GM12878 (cell line): ENCODE measurements around the gene HBP1. TPM values are rescaled to one million over a fixed set of nuclear protein-coding genes. Genes with fewer than 3 reads are reported as not detected.
A peak's percentile ranks its signal among the peaks of the same experiment; 100 is the strongest.

Experiments
- ATAC-seq: fragments of 200-7000 bp; cut with Tn5 transposase; 3 replicates; pipeline ENCODE4 v1.9.1; 2020; ENCODE audit warnings: mild to moderate bottlenecking, moderate library complexity
- BruUV-seq: library from RNA; stranded (reverse); fragments of 400-500 nt; replicated peaks from 2 replicates; lab custom pipeline; 2021; lab: Mats Ljungman, UMichigan
- CTCF ChIA-PET: fragments of 300-600 bp; sonication (Branson Sonifier 250); formaldehyde crosslinking; extraction: SDS; loops from one replicate; lab custom pipeline; 2021; ENCODE audit warnings: inconsistent platforms; lab: Yijun Ruan, JAX
- POLR2A ChIA-PET: fragments of 350-600 bp; formaldehyde crosslinking; extraction: SDS; loops from one replicate; lab custom pipeline; 2021; ENCODE audit warnings: inconsistent platforms; lab: Charles Lee
- RAD21 ChIA-PET: fragments of 300-600 bp; sonication (Branson Sonifier 250); formaldehyde crosslinking; loops from one replicate; lab custom pipeline; 2023; ENCODE audit warnings: antibody characterized with exemption; ENCODE audit not compliant: unreplicated experiment; lab: Charles Lee
- SMC1A ChIA-PET: fragments of 300-600 bp; sonication (Branson Sonifier 250); formaldehyde crosslinking; loops from one replicate; lab custom pipeline; 2023; ENCODE audit not compliant: unreplicated experiment, uncharacterized antibody; lab: Charles Lee
- DNase-seq: peaks from one replicate; pipeline ENCODE4 v3.0.0-alpha.2; 2011; ENCODE audit warnings: low read depth, low spot score
- FAIRE-seq: peaks from 3 replicates; lab custom pipeline; 2011; peaks lifted over from hg19 to GRCh38; lab: Jason Lieb, UNC
- H2AFZ ChIP-seq: 2 replicates; pipeline ENCODE4 v1.6.0; 2011; ENCODE audit warnings: low read depth, low read length, control low read depth; ENCODE audit not compliant: control insufficient read depth
- H3K27ac ChIP-seq: 2 replicates; pipeline ENCODE4 v1.5.1; 2011; ENCODE audit warnings: control low read depth; ENCODE audit not compliant: control insufficient read depth, insufficient read depth
- H3K27me3 ChIP-seq, 2 experiments: replicated peaks in 1 of 2; 2 replicates each; pipeline versions ENCODE4 v1.6.0 to v1.6.1; 2011; ENCODE audit warnings: low read length in 1 of 2; ENCODE audit not compliant: control insufficient read depth in 2 of 2, insufficient read depth in 2 of 2
- H3K36me3 ChIP-seq, 2 experiments: 2 replicates each; pipeline ENCODE4 v1.5.1; 2011; ENCODE audit warnings: low read length in 1 of 2; ENCODE audit not compliant: control insufficient read depth in 2 of 2, insufficient read depth in 2 of 2
- H3K4me1 ChIP-seq: 2 replicates; pipeline ENCODE4 v1.6.1; 2011; ENCODE audit warnings: mild to moderate bottlenecking, low read length, moderate library complexity, mixed read lengths; ENCODE audit not compliant: control insufficient read depth, insufficient read depth
- H3K4me2 ChIP-seq: 2 replicates; pipeline ENCODE4 v1.6.0; 2011; ENCODE audit warnings: control low read depth; ENCODE audit not compliant: control insufficient read depth, insufficient read depth
- H3K4me3 ChIP-seq: fragments of 200-600 bp; sonication (generic); 2 replicates; pipeline ENCODE4 v1.5.1; 2016
- H3K79me2 ChIP-seq: 2 replicates; pipeline ENCODE4 v1.6.0; 2011; ENCODE audit warnings: low read length; ENCODE audit not compliant: control insufficient read depth, insufficient read depth
- H3K9ac ChIP-seq: 2 replicates; pipeline ENCODE4 v1.8.0; 2011; ENCODE audit warnings: low read length, control low read depth, mixed read lengths; ENCODE audit not compliant: control insufficient read depth, insufficient read depth
- H3K9me3 ChIP-seq: replicated peaks from 3 replicates; pipeline ENCODE4 v1.5.1; 2011; ENCODE audit warnings: mild to moderate bottlenecking, low read length; ENCODE audit not compliant: control insufficient read depth, insufficient read depth
- H4K20me1 ChIP-seq: 2 replicates; pipeline ENCODE4 v1.6.0; 2011; ENCODE audit not compliant: control insufficient read depth, insufficient read depth
- CBX3 ChIP-seq: fragments of 200-600 bp; sonication (generic); IDR thresholded peaks from 2 replicates; pipeline ENCODE4 v1.6.1; 2016; ENCODE audit warnings: low read depth, borderline replicate concordance
- CEBPZ ChIP-seq: fragments of 150-350 bp; IDR thresholded peaks from 2 replicates; pipeline ENCODE4 v1.6.1; 2016; ENCODE audit warnings: low read depth, low read length
- CTCF ChIP-seq, 3 experiments: IDR thresholded peaks in 2 of 3; conservative IDR thresholded peaks in 1 of 3; 2 replicates each; pipeline ENCODE4 v1.5.1; 2011; ENCODE audit warnings: low read depth in 3 of 3, low read length in 3 of 3, mild to moderate bottlenecking in 3 of 3, control low read depth in 2 of 3, moderate library complexity in 2 of 3, inconsistent platforms in 1 of 3, mixed read lengths in 1 of 3; ENCODE audit not compliant: control insufficient read depth in 2 of 3, insufficient read depth in 1 of 3; ENCODE audit errors: extremely low read depth in 1 of 3
- EED ChIP-seq: sonication (generic); IDR thresholded peaks from 2 replicates; pipeline ENCODE4 v1.6.1; 2016; ENCODE audit warnings: antibody characterized with exemption, low read depth
- FOXM1 ChIP-seq: IDR thresholded peaks from 2 replicates; pipeline ENCODE4 v1.6.1; 2012; ENCODE audit warnings: low read depth, mild to moderate bottlenecking, inconsistent platforms, low read length, moderate library complexity
- MEF2B ChIP-seq: fragments of 450-650 bp; IDR thresholded peaks from 2 replicates; pipeline ENCODE4 v1.6.1; 2018; ENCODE audit warnings: mild to moderate bottlenecking, moderate library complexity; ENCODE audit not compliant: partially characterized antibody, poor library complexity, severe bottlenecking
- NBN ChIP-seq: fragments of 450-650 bp; IDR thresholded peaks from 2 replicates; pipeline ENCODE4 v1.6.1; 2016
- NR2C1 ChIP-seq: fragments of 450-650 bp; IDR thresholded peaks from 2 replicates; pipeline ENCODE4 v1.6.1; 2017; ENCODE audit warnings: antibody characterized with exemption, mild to moderate bottlenecking, moderate library complexity
- POLR2A ChIP-seq: IDR thresholded peaks from 2 replicates; pipeline ENCODE4 v1.6.1; 2011; ENCODE audit warnings: low read depth, mild to moderate bottlenecking, low read length
- TAF1 ChIP-seq: IDR thresholded peaks from 2 replicates; pipeline ENCODE4 v1.6.1; 2011; ENCODE audit warnings: mild to moderate bottlenecking, low read depth, low read length, borderline replicate concordance
- WRNIP1 ChIP-seq: IDR thresholded peaks from 2 replicates; pipeline ENCODE4 v1.6.1; 2011; ENCODE audit warnings: low read depth, low read length, improper control_type of control experiment, borderline replicate concordance
- YBX1 ChIP-seq: fragments of 450-650 bp; IDR thresholded peaks from 2 replicates; pipeline ENCODE4 v1.6.1; 2016; ENCODE audit warnings: antibody characterized with exemption
- ZNF24 ChIP-seq: fragments of 450-650 bp; IDR thresholded peaks from 2 replicates; pipeline ENCODE4 v1.6.1; 2017; ENCODE audit warnings: antibody characterized with exemption, mild to moderate bottlenecking
- whole genome bisulfite sequencing: methylation state at CpG from one replicate; pipeline ENCODE4 v1.1.6; 2016; ENCODE audit warnings: low lambda C conversion rate; ENCODE audit not compliant: insufficient replicate concordance, insufficient coverage; ENCODE audit errors: missing lambda C conversion rate; 5-methylcytosine and 5-hydroxymethylcytosine counted together
- in situ Hi-C: fragments of 300-500 bp; cut with MboI; formaldehyde crosslinking; loops from 9 replicates; pipeline ENCODE4 v1.14.3; 2018; ENCODE audit warnings: mixed read lengths
- intact Hi-C: fragments of 100-400 bp; cut with micrococcal nuclease; formaldehyde crosslinking; loops from one replicate; pipeline ENCODE4 v1.14.2; 2022; ENCODE audit not compliant: unreplicated experiment
- polyA plus RNA-seq, 11 experiments: library from polyadenylated mRNA; depleted of rRNA in 4 of 11; unstranded in 6 of 11; stranded (reverse) in 5 of 11; fragments of >200 nt; fragmentation: Nextera tagmentation in 4 of 11; fragmentation: Illumina TruSeq in 1 of 11; extraction: Ambion mirVana in 4 of 11; extraction: Trizol in 1 of 11; gene quantifications; 1 replicate in 1 of 11; 2 replicates in 10 of 11; pipeline versions ENCODE4 v1.2.1 to v1.2.3, GENCODE V29; 2011 to 2016; ENCODE audit warnings: inconsistent platforms in 2 of 11, missing spikeins in 2 of 11, low read depth in 1 of 11
- total RNA-seq, 4 experiments: library from RNA; depleted of rRNA in 3 of 4; stranded (reverse); fragments of >200 nt in 3 of 4; fragmentation: Illumina TruSeq in 1 of 4; extraction: Trizol in 1 of 4; gene quantifications; 2 replicates each; pipeline versions ENCODE4 v1.2.1 to v1.2.3, GENCODE V29; 2013 to 2021

The HBP1 gene
- total and polyA plus RNA-seq, 10 of the 15 experiments (the other 5 are each of a cell fraction or from before 2014, with no cell fraction given): 5.8 to 30.9 (median 9.4) TPM

DNA sequence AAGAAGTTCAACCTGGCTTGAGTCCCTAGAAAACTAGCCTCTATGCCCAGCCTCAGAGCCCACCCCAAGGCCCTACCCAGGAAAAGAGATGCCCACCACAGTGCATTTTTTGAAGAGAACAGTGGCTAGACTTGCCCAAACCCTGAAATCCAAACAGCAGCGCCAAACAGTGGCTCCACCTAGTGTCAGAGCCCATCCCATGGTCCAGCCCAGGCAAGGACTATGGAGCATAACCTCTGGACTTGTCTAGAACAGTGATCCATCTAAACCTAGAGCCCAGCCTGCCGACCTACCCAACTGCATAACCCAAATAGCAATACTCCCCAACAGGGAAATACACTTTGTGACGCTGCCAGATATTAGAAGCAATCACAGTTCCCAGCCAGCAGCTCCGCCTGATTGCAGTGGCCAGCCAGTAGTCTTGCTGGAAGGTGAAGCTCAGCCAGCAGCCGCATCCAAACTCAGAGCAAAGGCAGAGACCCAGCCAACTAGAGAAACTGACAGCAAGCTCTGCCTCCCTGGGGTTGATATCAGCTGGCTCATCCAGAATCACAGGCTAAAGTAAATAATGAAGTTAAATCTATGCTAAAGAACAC is 44.5 kb downstream of the HBP1 start:
- no peaks in the 10 kb centered on the region for H3K4me1 ChIP-seq
- ChIA-PET POLR2A (no interaction called here), SMC1A (interaction anchor here (1.6 to 1.8 kb wide), 2 partner anchors 10 to 39 kb away, joined by 4 to 8 read pairs; no protein-coding TSS in a partner anchor), RAD21 (no interaction called here), CTCF (interaction anchor here (0.7 to 1.5 kb wide), 2 partner anchors 66 to 192 kb away, joined by 3 read pairs; no protein-coding TSS in a partner anchor)
- in situ Hi-C loops: no loop called here
- H3K4me2 ChIP-seq: no peak overlapping the region
- H3K27me3 ChIP-seq: no peaks in the 10 kb centered on the region
- H3K36me3 ChIP-seq: peaks cover 2 to 6% of the 10 kb centered on the region in 2 experiments; a peak in 3 of 4 replicates
- H3K79me2 ChIP-seq: no peaks in the 10 kb centered on the region
- H3K27ac ChIP-seq: no peak overlapping the region
- H2AFZ ChIP-seq: no peak overlapping the region
- H3K9me3 ChIP-seq: peaks cover 2% of the 10 kb centered on the region; the same call in 2 of the 3 replicates
- no peaks in the 10 kb centered on the region for H4K20me1 ChIP-seq
- intact Hi-C loops: no loop called here
- FAIRE-seq (no peak), DNase-seq (no peak), ATAC-seq (no peak)
- TF ChIP-seq EED: no peak
- 0 out of 6 replicates have a peak, but pooled peaks of 1 of the 3 experiments have one; percentile 11 for TF ChIP-seq CTCF (IDR thresholded peaks at IDR 0.05 in 2 of 3, conservative IDR thresholded peaks at IDR 0.05 in 1 of 3; ENCODE audit: control insufficient read depth in 2 of 3, extremely low read depth in 1 of 3, insufficient read depth in 1 of 3, low read depth in 3 of 3, low read length in 3 of 3)
- TF ChIP-seq CBX3: no peak
- no peak for TF ChIP-seq ZNF24
- H3K9ac ChIP-seq: no peak overlapping the region
- H3K4me3 ChIP-seq: no peak overlapping the region
- no TSS peak for BruUV-seq
- 94% methylated on average over 5 of the region's 5 CpGs for WGBS

DNA sequence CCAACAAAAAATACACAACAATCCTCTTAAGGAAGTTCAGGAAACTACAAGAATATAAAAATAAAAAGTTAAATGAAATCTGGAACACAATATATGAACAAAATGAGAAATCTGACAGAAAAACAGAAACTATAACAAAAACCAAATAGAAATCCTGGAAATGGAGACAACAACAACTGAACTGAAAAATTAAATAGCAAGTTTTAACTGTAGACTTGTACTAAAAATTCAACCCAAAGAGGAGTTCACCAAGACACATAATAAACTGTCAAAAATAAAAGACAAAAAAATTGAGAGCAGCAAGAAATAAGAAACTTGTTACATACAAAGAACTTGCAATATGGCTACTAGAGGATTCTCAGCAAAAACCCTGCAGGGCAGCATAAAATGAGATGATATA is 45.1 kb downstream of the HBP1 start:
- Histone ChIP-seq H3K9me3 (peaks cover 2% of the 10 kb centered on the region; the same call in 2 of the 3 replicates), H3K36me3 (peaks cover 2 to 6% of the 10 kb centered on the region in 2 experiments; a peak in 3 of 4 replicates), H3K4me2 (no peak overlapping the region), H3K27me3 (no peaks in the 10 kb centered on the region), H3K79me2 (no peaks in the 10 kb centered on the region), H3K4me3 (no peak overlapping the region), H3K27ac (no peak overlapping the region), H2AFZ (no peak overlapping the region), H3K9ac (no peak overlapping the region), H4K20me1 (no peaks in the 10 kb centered on the region), H3K4me1 (no peaks in the 10 kb centered on the region)
- DNase-seq (no peak), FAIRE-seq (no peak), ATAC-seq (no peak)
- intact Hi-C loops (no loop called here), in situ Hi-C loops (no loop called here)
- SMC1A ChIA-PET: no interaction called here
- RAD21 ChIA-PET: no interaction called here
- POLR2A ChIA-PET: no interaction called here
- no TSS peak for BruUV-seq
- CTCF ChIA-PET: no interaction called here
- no peak for TF ChIP-seq NR2C1
- no peak for TF ChIP-seq FOXM1
- TF ChIP-seq CEBPZ: no peak
- no peak for TF ChIP-seq TAF1
- TF ChIP-seq POLR2A: no peak
- no peak for TF ChIP-seq NBN
- TF ChIP-seq MEF2B: no peak
- no peak for TF ChIP-seq YBX1
- no peak for TF ChIP-seq WRNIP1
